Sigmoid colon (tissue), 4 donors: Measurements from ENCODE around the gene PPDPF.

Experiments used
- EP300 ChIP-seq, 4 donors: sonication (generic); formaldehyde crosslinking; IDR thresholded peaks; one replicate each; pipeline ENCODE4 v1.6.1; 2017; ENCODE audit warnings: antibody characterized with exemption in 4 of 4
- POLR2A ChIP-seq, 2 donors: fragments of 450-650 bp; IDR thresholded peaks; one replicate each; pipeline ENCODE4 v1.6.1; 2016; ENCODE audit warnings: antibody characterized with exemption in 2 of 2, mild to moderate bottlenecking in 2 of 2, moderate library complexity in 2 of 2
- TF ChIP-seq, protein P1 (sequence below), 4 experiments: fragments of 450-650 bp in 3 of 4; fragments of 200-600 bp in 1 of 4; IDR thresholded peaks; one replicate each; pipeline ENCODE4 v1.5.1; 2016 to 2019; ENCODE audit warnings: antibody characterized with exemption in 4 of 4, mild to moderate bottlenecking in 3 of 4, moderate library complexity in 2 of 4

DNA sequence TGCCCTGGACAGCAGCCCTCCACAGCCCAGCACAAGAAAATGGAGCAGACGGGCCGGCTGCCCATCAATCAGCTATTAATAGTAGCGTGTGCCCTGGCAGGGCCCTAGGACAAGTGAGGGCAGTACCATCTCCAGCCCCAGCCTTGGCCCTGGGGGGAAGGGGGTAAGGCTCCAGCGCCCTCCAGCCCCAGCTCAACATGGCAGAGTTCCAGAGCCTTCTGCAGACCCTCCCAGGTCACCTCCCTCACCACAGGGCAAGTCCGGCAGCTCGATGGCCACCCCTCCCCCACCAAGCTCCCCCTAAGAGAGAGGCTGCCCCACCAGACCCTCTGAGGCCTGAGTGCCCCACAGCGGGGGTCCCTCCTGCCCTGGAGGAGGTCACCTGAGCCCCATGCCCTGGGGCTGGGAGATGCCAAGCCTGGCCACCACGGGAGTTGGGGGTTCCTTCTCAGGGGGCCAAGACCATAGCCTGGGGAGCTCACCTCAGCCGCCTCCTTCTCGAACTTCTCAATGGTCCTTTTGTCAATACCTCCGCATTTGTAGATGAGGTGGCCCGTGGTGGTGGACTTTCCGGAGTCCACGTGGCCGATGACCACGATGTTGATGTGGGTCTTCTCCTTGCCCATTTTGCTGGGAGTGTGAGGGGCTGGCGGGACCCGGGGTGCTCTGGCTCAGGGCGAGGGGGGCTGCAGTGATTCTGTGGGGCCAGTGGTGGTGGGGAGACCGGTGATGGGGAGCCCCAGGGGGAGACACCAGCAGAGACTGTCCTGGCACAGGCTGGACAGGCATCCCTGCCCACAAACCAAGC, 23.2 kb upstream of the PPDPF start:
- TF ChIP-seq, protein P1, sequence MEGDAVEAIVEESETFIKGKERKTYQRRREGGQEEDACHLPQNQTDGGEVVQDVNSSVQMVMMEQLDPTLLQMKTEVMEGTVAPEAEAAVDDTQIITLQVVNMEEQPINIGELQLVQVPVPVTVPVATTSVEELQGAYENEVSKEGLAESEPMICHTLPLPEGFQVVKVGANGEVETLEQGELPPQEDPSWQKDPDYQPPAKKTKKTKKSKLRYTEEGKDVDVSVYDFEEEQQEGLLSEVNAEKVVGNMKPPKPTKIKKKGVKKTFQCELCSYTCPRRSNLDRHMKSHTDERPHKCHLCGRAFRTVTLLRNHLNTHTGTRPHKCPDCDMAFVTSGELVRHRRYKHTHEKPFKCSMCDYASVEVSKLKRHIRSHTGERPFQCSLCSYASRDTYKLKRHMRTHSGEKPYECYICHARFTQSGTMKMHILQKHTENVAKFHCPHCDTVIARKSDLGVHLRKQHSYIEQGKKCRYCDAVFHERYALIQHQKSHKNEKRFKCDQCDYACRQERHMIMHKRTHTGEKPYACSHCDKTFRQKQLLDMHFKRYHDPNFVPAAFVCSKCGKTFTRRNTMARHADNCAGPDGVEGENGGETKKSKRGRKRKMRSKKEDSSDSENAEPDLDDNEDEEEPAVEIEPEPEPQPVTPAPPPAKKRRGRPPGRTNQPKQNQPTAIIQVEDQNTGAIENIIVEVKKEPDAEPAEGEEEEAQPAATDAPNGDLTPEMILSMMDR (IDR thresholded peaks at IDR 0.05) = no peak
- TF ChIP-seq POLR2A (IDR thresholded peaks at IDR 0.05) (no peak), EP300 (IDR thresholded peaks at IDR 0.05) (no peak)
